Measurements from ENCODE around the gene SYNDIG1. TPM values are rescaled to one million over a fixed set of nuclear protein-coding genes. Genes with fewer than 3 reads are reported as not detected.

Gene SYNDIG1
- polyA plus RNA-seq, 1 of the 3 experiments (the other 2 are of a cell fraction) = not detected

DNA sequence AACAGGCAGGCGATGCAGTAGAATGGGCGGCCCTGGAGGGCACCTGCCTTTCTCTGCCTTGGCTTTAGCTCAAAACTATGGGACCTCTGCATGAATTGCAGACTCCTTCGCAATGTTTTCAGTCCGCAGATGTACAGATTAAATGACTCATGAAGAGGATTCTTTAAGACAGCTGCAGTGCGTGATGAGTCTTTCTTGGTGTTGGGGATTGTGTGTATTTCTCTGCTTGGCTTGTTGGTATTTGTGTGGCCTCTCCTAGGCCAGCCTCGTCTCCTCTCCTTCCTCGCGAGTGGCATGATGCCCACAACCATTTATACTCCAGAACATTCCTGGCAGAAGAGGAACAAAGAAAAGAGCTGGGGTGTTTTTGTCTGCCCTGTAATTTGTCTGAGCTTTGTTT is 110.6 kb downstream of the SYNDIG1 start:
- H3K9ac ChIP-seq = no peak overlapping the region
- POLR2A ChIA-PET = no interaction called here
- no peaks in the 10 kb centered on the region for H3K79me2 ChIP-seq (ENCODE audit: insufficient read depth)
- H4K20me1 ChIP-seq (ENCODE audit: insufficient read depth) = no peaks in the 10 kb centered on the region
- DNase-seq = no peak
- TF ChIP-seq RFX5 (IDR thresholded peaks at IDR 0.05; ENCODE audit: low read length) (no peak), GABPA (IDR thresholded peaks at IDR 0.05; ENCODE audit: low read depth) (no peak), CHD2 (IDR thresholded peaks at IDR 0.05; ENCODE audit: low read length, partially characterized antibody) (no peak)
- TF ChIP-seq, protein P1, sequence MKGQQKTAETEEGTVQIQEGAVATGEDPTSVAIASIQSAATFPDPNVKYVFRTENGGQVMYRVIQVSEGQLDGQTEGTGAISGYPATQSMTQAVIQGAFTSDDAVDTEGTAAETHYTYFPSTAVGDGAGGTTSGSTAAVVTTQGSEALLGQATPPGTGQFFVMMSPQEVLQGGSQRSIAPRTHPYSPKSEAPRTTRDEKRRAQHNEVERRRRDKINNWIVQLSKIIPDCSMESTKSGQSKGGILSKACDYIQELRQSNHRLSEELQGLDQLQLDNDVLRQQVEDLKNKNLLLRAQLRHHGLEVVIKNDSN (IDR thresholded peaks at IDR 0.05; ENCODE audit: borderline replicate concordance, low read depth) = no peak
- CTCF ChIA-PET = interaction anchor here (1.0 kb wide), 1 partner anchor 11 kb away, joined by 3 read pairs; no protein-coding TSS in a partner anchor
- H2AFZ ChIP-seq (ENCODE audit: low read depth) = no peak overlapping the region
- H3K27me3 ChIP-seq (ENCODE audit: insufficient read depth) = no peaks in the 10 kb centered on the region
- 70% methylated on average over 7 of the region's 8 CpGs for WGBS (ENCODE audit: low lambda C conversion rate)
- no peaks in the 10 kb centered on the region for H3K36me3 ChIP-seq (replicated peaks in 1 of 2; ENCODE audit: control insufficient read depth in 1 of 2, insufficient read depth in 2 of 2, low read length in 1 of 2)
- H3F3A ChIP-seq (replicated peaks; ENCODE audit: insufficient read depth) = no peaks in the 10 kb centered on the region
- H3K27ac ChIP-seq (ENCODE audit: low read depth in 2 of 2, low read length in 1 of 2) = no peak overlapping the region
- no peaks in the 10 kb centered on the region for H3K9me3 ChIP-seq
- H3K9me2 ChIP-seq = no peaks in the 10 kb centered on the region
- no peak overlapping the region for H3K4me3 ChIP-seq (ENCODE audit: low read depth in 2 of 2, low read length in 1 of 2)
- H3K4me2 ChIP-seq = no peak overlapping the region
- H3K4me1 ChIP-seq (ENCODE audit: control insufficient read depth in 1 of 2, insufficient read depth in 2 of 2, low read depth in 1 of 2, low read length in 1 of 2) = no peaks in the 10 kb centered on the region

DNA sequence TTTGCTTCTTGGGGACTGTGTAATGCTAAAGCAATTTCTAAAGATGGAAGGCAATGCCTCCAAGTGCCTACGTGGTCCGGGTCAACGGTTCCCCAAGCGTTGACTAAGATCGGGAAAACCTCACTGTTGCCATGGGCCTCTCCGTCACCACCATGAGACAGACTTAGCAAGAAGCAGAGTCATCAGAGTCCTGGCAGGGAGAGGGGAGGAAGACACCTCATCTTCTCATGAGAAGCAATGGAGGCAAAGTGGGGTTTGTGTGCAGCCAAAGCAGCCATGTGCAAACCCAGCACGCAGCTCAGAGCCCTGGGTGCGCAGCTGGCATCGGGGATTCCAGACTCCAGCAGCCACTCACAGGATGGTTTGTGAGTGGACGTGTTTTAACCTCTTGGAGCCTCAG is 111.4 kb downstream of the SYNDIG1 start:
- Histone ChIP-seq H4K20me1 (ENCODE audit: insufficient read depth) (no peaks in the 10 kb centered on the region), H3K9ac (no peak overlapping the region), H3K4me3 (ENCODE audit: low read depth in 2 of 2, low read length in 1 of 2) (no peak overlapping the region), H3K9me3 (no peaks in the 10 kb centered on the region), H3K27me3 (ENCODE audit: insufficient read depth) (no peaks in the 10 kb centered on the region), H3K4me2 (no peak overlapping the region), H3K79me2 (ENCODE audit: insufficient read depth) (no peaks in the 10 kb centered on the region), H3F3A (replicated peaks; ENCODE audit: insufficient read depth) (no peaks in the 10 kb centered on the region), H3K4me1 (ENCODE audit: control insufficient read depth in 1 of 2, insufficient read depth in 2 of 2, low read depth in 1 of 2, low read length in 1 of 2) (no peaks in the 10 kb centered on the region), H3K9me2 (no peaks in the 10 kb centered on the region), H2AFZ (ENCODE audit: low read depth) (no peak overlapping the region), H3K27ac (ENCODE audit: low read depth in 2 of 2, low read length in 1 of 2) (no peak overlapping the region), H3K36me3 (replicated peaks in 1 of 2; ENCODE audit: control insufficient read depth in 1 of 2, insufficient read depth in 2 of 2, low read length in 1 of 2) (no peaks in the 10 kb centered on the region)
- ChIA-PET POLR2A (no interaction called here), CTCF (interaction anchor here (1.0 kb wide), 1 partner anchor 11 kb away, joined by 3 read pairs; no protein-coding TSS in a partner anchor)
- no peak for DNase-seq
- 75% methylated on average over 10 of the region's 10 CpGs for WGBS (ENCODE audit: low lambda C conversion rate)
- TF ChIP-seq TCF12 (IDR thresholded peaks at IDR 0.05) (no peak), CHD2 (IDR thresholded peaks at IDR 0.05; ENCODE audit: low read length, partially characterized antibody) (no peak), FOXM1 (IDR thresholded peaks at IDR 0.05; ENCODE audit: low read depth) (no peak), NFIC (IDR thresholded peaks at IDR 0.05; ENCODE audit: borderline replicate concordance) (no peak), SIN3A (IDR thresholded peaks at IDR 0.05; ENCODE audit: borderline replicate concordance, low read depth, low read length) (no peak), MEF2A (IDR thresholded peaks at IDR 0.05; ENCODE audit: borderline replicate concordance, low read depth) (no peak), RFX5 (IDR thresholded peaks at IDR 0.05; ENCODE audit: low read length) (no peak), ELF1 (IDR thresholded peaks at IDR 0.05) (no peak), TAF1 (IDR thresholded peaks at IDR 0.05; ENCODE audit: borderline replicate concordance, low read depth, low read length) (no peak), JUND (IDR thresholded peaks at IDR 0.05) (no peak), GABPA (IDR thresholded peaks at IDR 0.05; ENCODE audit: low read depth) (no peak), EP300 (IDR thresholded peaks at IDR 0.05; ENCODE audit: borderline replicate concordance in 1 of 2, low read depth in 1 of 2, low read length in 1 of 2) (no peak), POLR2AphosphoS5 (IDR thresholded peaks at IDR 0.05; ENCODE audit: low read depth, low read length) (no peak), RCOR1 (IDR thresholded peaks at IDR 0.05; ENCODE audit: low read length) (no peak), SMC3 (IDR thresholded peaks at IDR 0.05; ENCODE audit: low read depth, low read length) (no peak)
- TF ChIP-seq, protein P2, sequence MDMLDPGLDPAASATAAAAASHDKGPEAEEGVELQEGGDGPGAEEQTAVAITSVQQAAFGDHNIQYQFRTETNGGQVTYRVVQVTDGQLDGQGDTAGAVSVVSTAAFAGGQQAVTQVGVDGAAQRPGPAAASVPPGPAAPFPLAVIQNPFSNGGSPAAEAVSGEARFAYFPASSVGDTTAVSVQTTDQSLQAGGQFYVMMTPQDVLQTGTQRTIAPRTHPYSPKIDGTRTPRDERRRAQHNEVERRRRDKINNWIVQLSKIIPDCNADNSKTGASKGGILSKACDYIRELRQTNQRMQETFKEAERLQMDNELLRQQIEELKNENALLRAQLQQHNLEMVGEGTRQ (IDR thresholded peaks at IDR 0.05; ENCODE audit: borderline replicate concordance, low read depth, low read length) = no peak
- TF ChIP-seq, protein P3, sequence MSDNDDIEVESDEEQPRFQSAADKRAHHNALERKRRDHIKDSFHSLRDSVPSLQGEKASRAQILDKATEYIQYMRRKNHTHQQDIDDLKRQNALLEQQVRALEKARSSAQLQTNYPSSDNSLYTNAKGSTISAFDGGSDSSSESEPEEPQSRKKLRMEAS (IDR thresholded peaks at IDR 0.05; ENCODE audit: low read depth) = no peak
- TF ChIP-seq, protein P4, sequence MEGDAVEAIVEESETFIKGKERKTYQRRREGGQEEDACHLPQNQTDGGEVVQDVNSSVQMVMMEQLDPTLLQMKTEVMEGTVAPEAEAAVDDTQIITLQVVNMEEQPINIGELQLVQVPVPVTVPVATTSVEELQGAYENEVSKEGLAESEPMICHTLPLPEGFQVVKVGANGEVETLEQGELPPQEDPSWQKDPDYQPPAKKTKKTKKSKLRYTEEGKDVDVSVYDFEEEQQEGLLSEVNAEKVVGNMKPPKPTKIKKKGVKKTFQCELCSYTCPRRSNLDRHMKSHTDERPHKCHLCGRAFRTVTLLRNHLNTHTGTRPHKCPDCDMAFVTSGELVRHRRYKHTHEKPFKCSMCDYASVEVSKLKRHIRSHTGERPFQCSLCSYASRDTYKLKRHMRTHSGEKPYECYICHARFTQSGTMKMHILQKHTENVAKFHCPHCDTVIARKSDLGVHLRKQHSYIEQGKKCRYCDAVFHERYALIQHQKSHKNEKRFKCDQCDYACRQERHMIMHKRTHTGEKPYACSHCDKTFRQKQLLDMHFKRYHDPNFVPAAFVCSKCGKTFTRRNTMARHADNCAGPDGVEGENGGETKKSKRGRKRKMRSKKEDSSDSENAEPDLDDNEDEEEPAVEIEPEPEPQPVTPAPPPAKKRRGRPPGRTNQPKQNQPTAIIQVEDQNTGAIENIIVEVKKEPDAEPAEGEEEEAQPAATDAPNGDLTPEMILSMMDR (IDR thresholded peaks at IDR 0.05) = no peak
- TF ChIP-seq, protein P5, sequence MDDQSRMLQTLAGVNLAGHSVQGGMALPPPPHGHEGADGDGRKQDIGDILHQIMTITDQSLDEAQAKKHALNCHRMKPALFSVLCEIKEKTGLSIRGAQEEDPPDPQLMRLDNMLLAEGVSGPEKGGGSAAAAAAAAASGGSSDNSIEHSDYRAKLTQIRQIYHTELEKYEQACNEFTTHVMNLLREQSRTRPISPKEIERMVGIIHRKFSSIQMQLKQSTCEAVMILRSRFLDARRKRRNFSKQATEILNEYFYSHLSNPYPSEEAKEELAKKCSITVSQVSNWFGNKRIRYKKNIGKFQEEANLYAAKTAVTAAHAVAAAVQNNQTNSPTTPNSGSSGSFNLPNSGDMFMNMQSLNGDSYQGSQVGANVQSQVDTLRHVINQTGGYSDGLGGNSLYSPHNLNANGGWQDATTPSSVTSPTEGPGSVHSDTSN (IDR thresholded peaks at IDR 0.05) = no peak

All from SK-N-SH (cell line).